WTC11 (cell line): ENCODE results near the gene TRIM66. TPM values are rescaled to one million over a fixed set of nuclear protein-coding genes. Genes with fewer than 3 reads are reported as not detected.
A peak's percentile ranks its signal among the peaks of the same experiment; 100 is the strongest.

Experiments used
- ATF2 ChIP-seq: sonication (generic); formaldehyde crosslinking; IDR thresholded peaks from 2 replicates; pipeline ENCODE4 v1.8.1; 2022; ENCODE audit warnings: low read depth, missing genetic modification reagents, borderline replicate concordance
- ATF3 ChIP-seq: sonication (generic); formaldehyde crosslinking; conservative IDR thresholded peaks from 2 replicates; pipeline ENCODE4 v1.8.1; 2022; ENCODE audit warnings: mild to moderate bottlenecking, missing genetic modification reagents
- ATF6 ChIP-seq: sonication (generic); formaldehyde crosslinking; IDR thresholded peaks from 2 replicates; pipeline ENCODE4 v1.8.1; 2023; ENCODE audit warnings: mild to moderate bottlenecking, missing genetic modification reagents
- CDX4 ChIP-seq: fragments of 250-450 bp; sonication (Bioruptor Pico); IDR thresholded peaks from 2 replicates; pipeline ENCODE4 v1.9.0; 2021; ENCODE audit warnings: moderate library complexity, mild to moderate bottlenecking, inconsistent platforms, borderline replicate concordance
- CREB1 ChIP-seq: sonication (generic); formaldehyde crosslinking; IDR thresholded peaks from 2 replicates; pipeline ENCODE4 v1.8.0; 2023; ENCODE audit warnings: mild to moderate bottlenecking, missing genetic modification reagents
- E2F1 ChIP-seq: sonication (generic); formaldehyde crosslinking; IDR thresholded peaks from 2 replicates; pipeline ENCODE4 v1.8.0; 2022; ENCODE audit warnings: mild to moderate bottlenecking, missing genetic modification reagents
- E2F4 ChIP-seq: sonication (generic); formaldehyde crosslinking; IDR thresholded peaks from 2 replicates; pipeline ENCODE4 v1.8.1; 2022; ENCODE audit warnings: low read depth, mild to moderate bottlenecking, moderate library complexity, missing genetic modification reagents, borderline replicate concordance
- E2F5 ChIP-seq: sonication (generic); formaldehyde crosslinking; IDR thresholded peaks from 2 replicates; pipeline ENCODE4 v1.8.1; 2022; ENCODE audit warnings: mild to moderate bottlenecking, moderate library complexity, missing genetic modification reagents
- FOXJ3 ChIP-seq: sonication (generic); formaldehyde crosslinking; IDR thresholded peaks from 2 replicates; pipeline ENCODE4 v1.9.0; 2021; ENCODE audit warnings: missing genetic modification reagents, mild to moderate bottlenecking, borderline replicate concordance
- FOXK1 ChIP-seq: sonication (generic); formaldehyde crosslinking; IDR thresholded peaks from 2 replicates; pipeline ENCODE4 v1.8.0; 2022; ENCODE audit warnings: mild to moderate bottlenecking, moderate library complexity, missing genetic modification reagents
- GRHL2 ChIP-seq: fragments of 250-450 bp; sonication (Bioruptor Pico); IDR thresholded peaks from 2 replicates; pipeline ENCODE4 v1.8.0; 2022; ENCODE audit warnings: mild to moderate bottlenecking, moderate library complexity; ENCODE audit not compliant: insufficient replicate concordance, severe bottlenecking
- IRF1 ChIP-seq: sonication (generic); formaldehyde crosslinking; IDR thresholded peaks from 2 replicates; pipeline ENCODE4 v1.8.0; 2023; ENCODE audit warnings: missing genetic modification reagents
- IRF2 ChIP-seq: sonication (generic); formaldehyde crosslinking; IDR thresholded peaks from 2 replicates; pipeline ENCODE4 v1.8.0; 2022; ENCODE audit warnings: low read depth, missing genetic modification reagents, borderline replicate concordance
- MLX ChIP-seq: sonication (generic); formaldehyde crosslinking; IDR thresholded peaks from 2 replicates; pipeline ENCODE4 v1.8.1; 2023; ENCODE audit warnings: mild to moderate bottlenecking, missing genetic modification reagents, moderate library complexity
- MXD4 ChIP-seq: fragments of 250-450 bp; sonication (Bioruptor Pico); IDR thresholded peaks from 2 replicates; pipeline ENCODE4 v1.8.0; 2021; ENCODE audit warnings: mild to moderate bottlenecking, moderate library complexity, borderline replicate concordance
- NFYB ChIP-seq: sonication (generic); formaldehyde crosslinking; conservative IDR thresholded peaks from 2 replicates; pipeline ENCODE4 v1.8.0; 2022; ENCODE audit warnings: low read depth, missing genetic modification reagents
- NR2C2 ChIP-seq: sonication (generic); formaldehyde crosslinking; IDR thresholded peaks from 2 replicates; pipeline ENCODE4 v1.8.0; 2022; ENCODE audit warnings: mild to moderate bottlenecking, missing genetic modification reagents
- RORB ChIP-seq: fragments of 250-450 bp; sonication (Bioruptor Pico); IDR thresholded peaks from 2 replicates; pipeline ENCODE4 v1.9.0; 2021; ENCODE audit warnings: mild to moderate bottlenecking
- STAT6 ChIP-seq: sonication (generic); formaldehyde crosslinking; conservative IDR thresholded peaks from 2 replicates; pipeline ENCODE4 v1.8.1; 2023; ENCODE audit warnings: mild to moderate bottlenecking, low read depth, missing genetic modification reagents, moderate library complexity
- TEAD1 ChIP-seq: sonication (generic); formaldehyde crosslinking; IDR thresholded peaks from 2 replicates; pipeline ENCODE4 v1.8.0; 2022; ENCODE audit warnings: mild to moderate bottlenecking, missing genetic modification reagents
- ZBTB43 ChIP-seq: sonication (generic); formaldehyde crosslinking; IDR thresholded peaks from 2 replicates; pipeline ENCODE4 v1.8.1; 2023; ENCODE audit warnings: mild to moderate bottlenecking, missing genetic modification reagents
- ZNF219 ChIP-seq: sonication (generic); formaldehyde crosslinking; IDR thresholded peaks from 2 replicates; pipeline ENCODE4 v1.8.0; 2023; ENCODE audit warnings: missing genetic modification reagents, mild to moderate bottlenecking, borderline replicate concordance
- ZNF416 ChIP-seq: fragments of 250-450 bp; sonication (Bioruptor Pico); IDR thresholded peaks from 2 replicates; pipeline ENCODE4 v1.9.0; 2021; ENCODE audit warnings: mild to moderate bottlenecking, inconsistent platforms
- total RNA-seq: library from RNA; stranded (reverse); gene quantifications from 3 replicates; pipeline ENCODE4 v1.2.3, GENCODE V29; 2021

Gene TRIM66
- total RNA-seq, 1 experiment from 2014 or later: 5.6 TPM

- no peak for TF ChIP-seq CDX4 (CRISPR knock-in tag)
- peak; percentile 80 for TF ChIP-seq IRF1 (CRISPR knock-in tag)
- TF ChIP-seq STAT6 (CRISPR knock-in tag): no peak
- no peak for TF ChIP-seq ATF3 (CRISPR knock-in tag)
- no peak for TF ChIP-seq ZBTB43 (CRISPR knock-in tag)
- peak; percentile 83 for TF ChIP-seq FOXK1 (CRISPR knock-in tag)
- TF ChIP-seq RORB (CRISPR knock-in tag): peak; percentile 74
- TF ChIP-seq ZNF219 (CRISPR knock-in tag): no peak
- TF ChIP-seq ZNF416 (CRISPR knock-in tag): peak; percentile 97
- TF ChIP-seq E2F4 (CRISPR knock-in tag): no peak
- TF ChIP-seq NFYB (CRISPR knock-in tag): no peak
- no peak for TF ChIP-seq FOXJ3 (CRISPR knock-in tag)
- no peak for TF ChIP-seq CREB1 (CRISPR knock-in tag)
- no peak; the same call in 1 of the 2 replicates for TF ChIP-seq E2F5 (CRISPR knock-in tag)
- TF ChIP-seq MLX (CRISPR knock-in tag): no peak; the same call in 1 of the 2 replicates
- TF ChIP-seq MXD4 (CRISPR knock-in tag): no peak
- TF ChIP-seq E2F1 (CRISPR knock-in tag): no peak
- TF ChIP-seq IRF2 (CRISPR knock-in tag): no peak
- TF ChIP-seq GRHL2 (CRISPR knock-in tag): no peak
- no peak for TF ChIP-seq ATF2 (CRISPR knock-in tag)
- TF ChIP-seq NR2C2: peak; percentile 77; the same call in 1 of the 2 replicates
- TF ChIP-seq TEAD1 (CRISPR knock-in tag): peak; percentile 78; the same call in 1 of the 2 replicates
- no peak for TF ChIP-seq ATF6 (CRISPR knock-in tag)
Measured at GRCh38 chr11:8688414-8689362, 6.2 kb upstream of the TRIM66 start (continued).
